Panc1 (cell line): ENCODE results near the gene TBX1.

Experiments
- POLR2AphosphoS5 ChIP-seq: IDR thresholded peaks from 2 replicates; pipeline ENCODE4 v1.6.1; 2012; ENCODE audit warnings: mild to moderate bottlenecking, low read depth, low read length, moderate library complexity
- REST ChIP-seq, 2 experiments: IDR thresholded peaks; 2 replicates each; pipeline ENCODE4 v1.6.1; 2011 to 2012; ENCODE audit warnings: low read depth in 2 of 2, control low read depth in 1 of 2, low read length in 1 of 2, mild to moderate bottlenecking in 1 of 2, moderate library complexity in 1 of 2; ENCODE audit not compliant: insufficient read depth in 1 of 2
- SIN3A ChIP-seq: IDR thresholded peaks from 2 replicates; pipeline ENCODE4 v1.6.1; 2012; ENCODE audit warnings: low read depth, mild to moderate bottlenecking, low read length, moderate library complexity, borderline replicate concordance; ENCODE audit not compliant: insufficient read depth
- TCF7L2 ChIP-seq: IDR thresholded peaks from 2 replicates; pipeline ENCODE4 v1.6.1; 2011; ENCODE audit warnings: mild to moderate bottlenecking, low read depth, low read length, inconsistent platforms
- TF ChIP-seq, protein P1 (sequence below): fragments of 450-650 bp; IDR thresholded peaks from 2 replicates; pipeline ENCODE4 v1.5.1; 2017; ENCODE audit warnings: mild to moderate bottlenecking

GRCh38 chr22:19760951-19761724, 560 bp downstream of the TBX1 start:
- TF ChIP-seq POLR2AphosphoS5 (no peak), REST (IDR thresholded peaks at IDR 0.05; ENCODE audit: insufficient read depth in 1 of 2, low read depth in 2 of 2, low read length in 1 of 2) (no peak), SIN3A (no peak), TCF7L2 (no peak)
- TF ChIP-seq, protein P1, sequence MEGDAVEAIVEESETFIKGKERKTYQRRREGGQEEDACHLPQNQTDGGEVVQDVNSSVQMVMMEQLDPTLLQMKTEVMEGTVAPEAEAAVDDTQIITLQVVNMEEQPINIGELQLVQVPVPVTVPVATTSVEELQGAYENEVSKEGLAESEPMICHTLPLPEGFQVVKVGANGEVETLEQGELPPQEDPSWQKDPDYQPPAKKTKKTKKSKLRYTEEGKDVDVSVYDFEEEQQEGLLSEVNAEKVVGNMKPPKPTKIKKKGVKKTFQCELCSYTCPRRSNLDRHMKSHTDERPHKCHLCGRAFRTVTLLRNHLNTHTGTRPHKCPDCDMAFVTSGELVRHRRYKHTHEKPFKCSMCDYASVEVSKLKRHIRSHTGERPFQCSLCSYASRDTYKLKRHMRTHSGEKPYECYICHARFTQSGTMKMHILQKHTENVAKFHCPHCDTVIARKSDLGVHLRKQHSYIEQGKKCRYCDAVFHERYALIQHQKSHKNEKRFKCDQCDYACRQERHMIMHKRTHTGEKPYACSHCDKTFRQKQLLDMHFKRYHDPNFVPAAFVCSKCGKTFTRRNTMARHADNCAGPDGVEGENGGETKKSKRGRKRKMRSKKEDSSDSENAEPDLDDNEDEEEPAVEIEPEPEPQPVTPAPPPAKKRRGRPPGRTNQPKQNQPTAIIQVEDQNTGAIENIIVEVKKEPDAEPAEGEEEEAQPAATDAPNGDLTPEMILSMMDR, result no peak
